GM21515 (cell line): ENCODE measurements around the gene PSMD8.
"Not testable (repeated sequence)": the region's sequence is repeated elsewhere in the genome, so short reads cannot be mapped to it uniquely, and the experiment has no call there.

Experiments used
- ATAC-seq: cut with Tn5 transposase; IDR thresholded peaks from one replicate; pipeline ENCODE4 v1.9.1; 2021; ENCODE audit not compliant: unreplicated experiment

Gene PSMD8

DNA sequence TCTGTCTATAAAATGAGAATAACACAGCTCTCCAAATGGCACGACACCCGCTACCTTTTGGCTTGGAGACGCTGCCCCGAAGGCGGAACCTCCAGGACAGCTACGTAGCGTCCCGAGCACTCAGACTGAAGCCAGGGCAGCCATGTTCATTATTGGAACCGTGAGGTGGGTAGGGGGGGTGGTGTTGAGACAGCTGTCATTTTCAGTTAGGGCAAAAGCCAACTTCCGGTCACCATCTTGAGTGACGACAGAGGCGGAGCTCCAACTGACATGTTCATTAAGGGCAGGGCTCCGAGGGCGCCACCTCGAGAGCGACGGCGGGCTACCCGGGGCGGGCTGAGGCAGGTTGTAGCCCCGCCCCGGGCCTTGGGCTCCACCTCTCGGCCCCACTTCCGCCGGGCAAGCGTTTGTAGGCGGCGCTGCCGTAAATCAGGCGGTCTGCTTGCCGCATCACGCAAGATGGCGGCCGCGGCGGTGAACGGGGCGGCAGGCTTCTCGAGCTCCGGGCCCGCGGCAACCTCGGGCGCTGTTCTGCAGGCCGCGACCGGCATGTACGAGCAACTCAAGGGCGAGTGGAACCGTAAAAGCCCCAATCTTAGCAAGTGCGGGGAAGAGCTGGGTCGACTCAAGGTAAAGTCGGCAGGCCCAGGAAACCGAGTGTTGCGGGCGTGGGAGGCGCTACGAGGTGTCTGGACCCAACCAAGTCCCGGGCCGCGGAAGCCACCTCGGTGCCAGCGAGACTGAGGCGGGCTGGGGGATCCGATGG lies at the start of gene PSMD8:
PSMD8 (plus strand) TSS at position 240 of the 766 bp plus-strand sequence; CDS start at position 271, 31 bp downstream.
- ATAC-seq = peak; percentile 88

DNA sequence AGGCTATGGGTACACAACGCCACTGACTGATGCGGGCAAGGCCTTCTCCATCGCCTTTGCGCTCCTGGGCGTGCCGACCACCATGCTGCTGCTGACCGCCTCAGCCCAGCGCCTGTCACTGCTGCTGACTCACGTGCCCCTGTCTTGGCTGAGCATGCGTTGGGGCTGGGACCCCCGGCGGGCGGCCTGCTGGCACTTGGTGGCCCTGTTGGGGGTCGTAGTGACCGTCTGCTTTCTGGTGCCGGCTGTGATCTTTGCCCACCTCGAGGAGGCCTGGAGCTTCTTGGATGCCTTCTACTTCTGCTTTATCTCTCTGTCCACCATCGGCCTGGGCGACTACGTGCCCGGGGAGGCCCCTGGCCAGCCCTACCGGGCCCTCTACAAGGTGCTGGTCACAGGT lies 47.8 kb upstream of the PSMD8 start:
- ATAC-seq = no peak

DNA sequence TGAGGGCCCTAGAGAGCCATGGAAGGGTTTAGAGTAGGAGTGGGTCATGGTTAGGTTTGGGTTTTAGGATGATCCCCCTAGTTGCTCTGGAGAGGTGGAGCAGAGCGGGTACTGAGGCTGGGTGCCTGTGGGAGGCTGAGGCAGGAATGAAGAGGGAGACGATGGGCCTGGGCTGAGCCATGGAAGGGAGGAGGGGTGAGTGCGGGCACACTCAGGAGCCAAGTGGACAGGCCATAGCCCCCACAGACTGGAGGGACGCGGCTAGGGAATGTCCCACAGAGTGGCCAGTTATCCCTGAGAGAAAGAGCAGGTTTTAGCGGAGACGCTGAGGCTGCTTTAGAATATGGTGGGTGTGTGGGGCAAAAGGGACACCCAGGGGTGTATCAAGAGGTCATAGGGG lies 44.7 kb upstream of the PSMD8 start:
- no peak for ATAC-seq

DNA sequence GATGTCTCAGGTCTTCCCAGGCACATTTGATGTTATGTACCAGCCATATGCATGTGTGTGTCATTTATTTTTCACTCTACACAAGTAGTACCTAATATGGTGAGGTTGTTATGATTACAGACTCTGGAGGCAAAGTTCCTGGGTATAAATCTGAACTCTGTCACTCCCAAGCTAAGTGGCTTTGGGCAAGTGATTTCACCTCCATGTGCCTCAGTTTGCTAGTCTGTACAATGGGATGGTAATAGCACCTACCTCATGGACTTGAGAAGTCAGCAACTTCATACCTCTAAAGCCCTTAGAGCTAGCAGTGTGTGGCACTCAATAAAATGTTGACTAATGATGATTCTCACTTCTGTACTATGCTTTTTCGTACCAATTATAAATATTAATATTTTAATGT lies 42.6 kb upstream of the PSMD8 start:
- ATAC-seq = no peak

DNA sequence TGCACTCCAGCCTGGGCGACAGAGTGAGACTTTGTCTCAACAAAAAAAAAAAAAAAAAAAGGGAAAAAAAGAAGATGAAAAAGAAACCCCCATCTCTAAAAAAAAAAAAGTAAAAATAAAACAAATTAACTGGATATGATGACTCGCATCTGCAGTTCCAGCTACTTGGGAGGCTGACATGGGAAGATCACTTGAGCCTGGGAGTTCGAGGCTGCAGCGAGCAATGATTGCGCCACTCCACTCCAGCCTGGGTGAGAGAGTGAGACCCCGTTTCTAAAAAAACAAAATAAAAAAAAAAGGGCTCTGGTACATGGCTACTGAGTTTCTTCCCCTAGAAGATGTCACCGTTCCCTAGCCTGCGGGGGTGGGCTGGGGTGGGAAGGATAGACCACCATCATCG lies 41.1 kb upstream of the PSMD8 start:
- ATAC-seq = no peak

DNA sequence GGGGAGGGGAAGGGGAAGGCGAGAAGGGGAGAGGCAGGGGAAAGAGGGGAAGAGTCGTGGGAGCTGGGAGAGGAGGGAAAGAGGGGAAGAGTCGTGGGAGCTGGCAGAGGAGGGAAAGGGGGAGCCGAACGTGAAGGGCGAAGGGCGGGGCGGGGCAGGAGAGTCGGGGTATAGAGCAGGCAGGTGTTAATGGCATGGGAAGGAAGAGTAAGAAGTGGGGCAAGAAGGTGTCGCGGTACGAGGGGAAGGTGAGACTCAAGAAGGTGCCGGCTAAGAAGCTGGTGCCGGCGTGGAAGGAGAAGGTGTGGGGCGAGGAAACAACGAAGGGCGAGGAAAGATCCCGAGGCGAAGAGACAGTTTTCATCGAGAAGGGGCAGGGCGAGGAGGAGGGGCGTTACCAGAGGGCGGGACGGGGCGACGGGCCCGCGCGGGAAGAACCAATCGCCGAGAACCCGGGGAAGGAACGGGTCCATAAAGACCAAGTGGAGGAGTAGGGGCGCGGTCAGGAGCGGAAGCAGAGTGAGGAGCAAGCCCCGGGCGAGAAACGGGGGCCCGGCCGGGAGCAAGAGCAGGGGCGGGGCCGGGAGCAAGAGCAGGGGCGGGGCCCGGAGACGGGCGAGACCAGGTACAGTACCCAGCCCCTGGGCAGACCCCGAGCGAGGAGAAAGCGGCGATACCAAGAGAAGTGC lies 38.3 kb upstream of the PSMD8 start:
- peak; percentile 65 for ATAC-seq

DNA sequence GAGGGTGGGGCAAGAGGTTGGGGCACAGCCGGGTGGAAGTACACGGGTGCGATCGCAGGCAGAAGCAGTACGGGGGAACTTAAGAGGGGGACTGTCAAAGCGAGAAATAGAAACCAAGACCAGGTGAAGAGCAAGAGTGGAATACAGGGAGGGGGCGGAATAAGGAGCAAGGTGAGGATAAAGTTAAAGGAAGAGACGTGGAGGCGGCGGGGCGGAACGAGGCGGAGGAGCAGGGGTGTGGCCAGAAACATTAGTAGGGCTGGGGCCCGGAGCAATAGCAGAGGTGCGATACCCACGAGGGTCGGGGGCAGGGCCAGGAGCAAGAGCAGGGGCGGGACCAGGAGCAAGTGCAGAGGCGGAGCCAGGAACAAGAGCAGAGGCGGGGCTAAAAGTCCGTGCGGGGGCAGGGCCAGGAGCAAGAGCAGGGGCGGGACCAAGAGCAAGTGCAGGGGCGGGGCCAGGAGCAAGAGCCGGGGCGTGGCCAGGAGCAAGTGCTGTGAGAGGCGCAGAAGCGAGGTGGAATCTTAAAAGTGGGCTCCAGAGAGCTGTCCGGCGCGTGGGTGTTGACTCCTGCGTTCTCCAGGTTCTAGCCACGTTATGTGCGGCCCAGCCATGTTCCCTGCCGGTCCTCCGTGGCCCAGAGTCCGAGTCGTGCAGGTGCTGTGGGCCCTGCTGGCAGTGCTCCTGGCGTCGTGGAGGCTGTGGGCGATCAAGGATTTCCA lies 37.6 kb upstream of the PSMD8 start:
- peak; percentile 50 for ATAC-seq

DNA sequence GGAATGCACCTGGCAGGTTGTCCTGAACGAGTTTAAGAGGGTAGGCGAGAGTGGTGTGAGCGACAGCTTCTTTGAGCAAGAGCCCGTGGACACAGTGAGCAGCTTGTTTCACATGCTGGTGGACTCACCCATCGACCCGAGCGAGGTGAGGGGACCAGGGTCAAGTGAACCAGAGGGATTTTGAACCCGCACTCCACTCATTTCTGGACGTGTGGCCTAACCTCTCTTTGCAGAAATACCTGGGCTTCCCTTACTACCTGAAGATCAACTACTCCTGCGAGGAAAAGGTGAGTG lies 37.1 kb upstream of the PSMD8 start:
- no peak for ATAC-seq

DNA sequence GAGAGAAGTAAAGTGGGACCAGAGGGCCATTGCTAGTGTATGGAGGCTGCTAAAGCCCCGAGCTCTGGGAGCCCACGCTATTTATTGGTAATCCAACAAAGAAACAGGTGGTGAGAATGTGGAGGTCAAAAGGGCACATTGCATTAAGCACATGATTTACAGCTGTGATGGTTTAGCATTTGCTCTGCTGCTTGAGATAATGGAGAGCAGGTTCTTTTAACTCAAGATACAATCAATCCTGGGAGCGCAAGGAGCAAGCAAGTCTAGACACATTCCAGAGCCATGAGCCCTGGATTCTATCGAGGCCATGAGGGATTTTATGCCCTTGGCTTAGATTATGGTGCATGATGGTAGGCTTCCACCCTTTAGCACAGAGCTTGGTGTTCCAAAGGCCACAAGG lies 35.4 kb upstream of the PSMD8 start:
- ATAC-seq = not testable (repeated sequence)

DNA sequence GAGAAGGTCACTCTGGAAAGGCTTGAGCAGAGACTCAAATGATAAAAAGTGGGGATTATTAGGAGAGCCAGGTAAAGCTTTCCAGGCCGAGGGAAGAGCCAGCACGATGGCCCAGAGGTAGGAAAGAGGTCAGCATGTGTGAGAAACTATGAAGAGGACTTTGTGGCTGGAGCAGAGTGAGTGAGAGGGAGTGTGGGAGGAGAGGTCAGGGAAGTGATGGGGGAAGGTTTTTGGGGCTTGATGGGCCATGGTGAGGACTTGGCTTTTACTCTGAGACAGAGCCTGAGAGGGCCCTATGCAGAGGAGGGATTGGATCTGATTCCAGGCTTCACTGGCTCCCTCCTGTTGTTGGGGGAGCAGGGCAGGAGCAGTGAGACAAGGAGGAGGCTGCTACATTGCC lies 33.4 kb upstream of the PSMD8 start:
- ATAC-seq = no peak

DNA sequence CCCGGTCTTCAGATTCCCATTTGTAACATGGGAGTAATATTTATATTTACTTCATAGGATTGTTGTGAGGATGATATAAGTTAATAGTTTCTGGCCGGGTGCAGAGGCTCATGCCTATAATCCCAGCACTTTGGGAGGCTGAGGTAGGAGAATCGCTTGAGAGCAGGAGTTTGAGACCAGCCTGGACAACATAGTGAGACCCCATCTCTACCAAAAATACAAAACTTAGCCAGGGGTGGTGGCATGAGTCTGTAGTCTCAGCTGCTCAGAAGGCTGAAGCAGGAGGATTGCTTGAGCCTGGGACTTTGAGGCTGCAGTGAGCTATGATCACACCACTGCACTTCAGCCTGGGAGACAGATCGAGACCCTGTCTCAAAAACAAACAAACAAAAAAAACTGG lies 27.5 kb upstream of the PSMD8 start:
- no peak for ATAC-seq

DNA sequence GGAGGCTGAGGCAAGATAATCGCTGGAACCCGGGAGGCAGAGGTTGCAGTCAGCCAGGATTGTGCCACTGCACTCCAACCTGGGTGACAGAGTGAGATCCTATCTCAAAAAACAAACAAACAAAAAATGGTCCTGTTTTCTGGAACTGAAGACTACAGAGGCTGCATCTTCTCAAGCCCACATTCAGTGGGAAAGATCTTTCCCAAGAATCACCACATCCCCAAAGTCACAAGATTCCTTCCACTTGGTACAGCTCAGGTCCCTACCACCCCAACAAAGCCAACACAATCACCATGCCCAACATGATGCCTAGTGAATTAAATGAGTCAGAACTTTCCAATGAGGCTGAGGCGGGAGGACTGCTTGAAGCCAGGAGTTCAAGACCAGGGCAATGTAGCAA lies 23.5 kb upstream of the PSMD8 start:
- ATAC-seq = no peak

DNA sequence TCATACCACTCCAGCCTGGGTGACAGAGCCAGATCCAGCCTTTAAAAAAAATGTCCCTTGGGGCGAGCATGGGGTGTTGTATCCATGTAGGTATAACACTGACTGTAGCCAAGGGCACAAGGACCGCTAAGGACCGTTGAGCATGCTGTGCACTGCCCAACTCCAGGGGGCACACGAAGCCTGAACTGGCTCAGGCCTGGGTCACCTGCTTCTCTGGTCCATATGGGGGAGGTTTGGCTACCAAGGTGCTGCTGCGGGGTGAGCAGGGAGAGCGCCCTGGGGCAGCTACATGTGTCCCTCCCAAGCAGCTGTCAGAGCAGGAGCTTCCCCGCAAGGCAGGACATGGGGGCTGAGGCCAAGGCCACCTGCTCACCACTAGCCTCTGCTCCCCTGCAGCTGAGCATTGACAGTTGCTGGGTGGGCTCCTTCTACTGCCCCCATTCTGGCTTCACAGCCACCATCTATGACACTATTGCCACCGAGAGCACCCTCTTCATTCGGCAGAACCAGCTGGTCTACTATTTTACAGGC lies 22.4 kb upstream of the PSMD8 start:
- ATAC-seq = no peak

DNA sequence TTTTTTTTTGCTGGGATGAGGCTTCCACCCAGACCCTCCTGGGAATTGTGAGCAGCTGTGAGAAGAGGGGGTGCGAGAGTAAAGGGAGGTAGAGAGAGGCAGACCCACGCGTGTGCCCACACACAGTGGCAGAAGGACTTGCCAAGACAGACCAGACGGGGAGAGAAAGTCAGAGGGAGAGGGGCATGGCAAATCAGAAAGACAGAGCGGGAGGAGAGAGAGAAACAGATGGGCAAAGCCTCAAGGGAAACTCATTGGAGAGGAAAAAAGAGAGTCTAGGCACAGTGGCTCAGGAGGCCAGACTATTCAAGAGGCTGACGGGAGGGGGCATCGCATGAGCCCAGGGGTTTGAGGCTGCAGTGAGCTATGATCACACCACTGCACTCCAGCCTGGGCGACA lies 21.8 kb upstream of the PSMD8 start:
- ATAC-seq = no peak

DNA sequence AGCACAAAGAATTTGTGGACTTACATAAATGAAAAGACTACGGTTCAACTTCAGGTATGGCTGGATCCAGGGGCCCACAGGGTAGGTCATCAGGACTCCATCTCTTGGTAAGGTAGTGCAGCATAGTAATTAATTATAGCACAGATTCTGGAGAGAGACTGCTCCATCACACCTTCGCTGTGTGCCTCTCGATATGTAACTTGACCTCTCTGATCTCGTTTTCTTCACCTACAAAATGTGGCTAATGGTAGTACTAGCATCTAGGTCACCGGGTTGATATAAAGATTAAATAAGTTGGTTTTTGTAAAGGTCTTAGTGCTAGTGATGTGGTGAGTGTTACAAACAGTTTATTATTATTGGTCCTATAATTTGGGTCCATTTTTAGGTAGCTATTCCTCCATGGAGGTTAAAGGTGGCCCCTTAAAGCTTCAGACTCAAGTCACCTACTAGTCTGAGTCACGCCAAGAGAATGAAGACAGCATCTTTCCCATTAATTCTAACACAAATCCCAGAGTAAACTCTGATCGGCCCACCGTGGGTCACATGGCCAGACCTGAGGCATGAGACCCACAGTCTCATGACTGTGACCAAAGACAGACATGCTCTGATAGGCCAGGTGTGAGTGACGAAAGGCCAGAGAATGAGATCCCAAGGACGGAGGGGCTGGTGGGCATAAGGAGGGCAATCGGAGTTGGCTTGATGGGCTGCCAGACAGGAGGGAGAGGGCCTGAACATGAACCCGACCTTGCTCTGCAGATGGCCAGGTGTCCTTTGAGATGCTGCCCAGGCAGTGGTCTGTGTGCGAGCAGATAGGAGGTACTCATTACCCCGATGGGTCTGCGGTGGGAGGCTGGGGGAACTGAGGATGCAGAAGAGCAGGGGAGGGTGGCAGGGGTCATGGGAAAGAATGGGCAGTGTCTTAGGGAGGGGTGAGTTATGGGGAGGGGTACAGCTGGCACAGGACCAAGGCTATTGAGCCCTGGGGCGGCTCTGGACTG lies 18.3 kb upstream of the PSMD8 start:
- no peak for ATAC-seq

DNA sequence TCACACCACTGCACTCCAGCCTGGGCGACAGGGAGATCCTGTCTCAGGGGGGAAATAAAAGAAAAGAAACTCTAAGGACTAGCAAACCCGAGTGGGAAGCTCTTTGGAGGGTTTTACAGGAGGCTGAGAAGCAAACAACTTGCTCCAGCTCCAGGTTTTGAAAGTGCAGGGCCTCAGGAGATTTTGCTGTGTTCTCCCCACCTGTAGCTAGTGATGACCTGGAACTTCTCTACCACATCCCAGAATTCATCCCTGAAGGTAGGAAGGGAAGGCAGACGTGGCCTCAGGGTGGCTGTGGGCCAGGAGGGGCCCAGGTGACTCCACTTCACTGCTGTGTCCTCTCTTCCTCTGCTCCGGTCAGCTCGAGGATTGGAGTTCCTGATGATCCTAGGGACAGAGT lies 16.3 kb upstream of the PSMD8 start:
- ATAC-seq = no peak

DNA sequence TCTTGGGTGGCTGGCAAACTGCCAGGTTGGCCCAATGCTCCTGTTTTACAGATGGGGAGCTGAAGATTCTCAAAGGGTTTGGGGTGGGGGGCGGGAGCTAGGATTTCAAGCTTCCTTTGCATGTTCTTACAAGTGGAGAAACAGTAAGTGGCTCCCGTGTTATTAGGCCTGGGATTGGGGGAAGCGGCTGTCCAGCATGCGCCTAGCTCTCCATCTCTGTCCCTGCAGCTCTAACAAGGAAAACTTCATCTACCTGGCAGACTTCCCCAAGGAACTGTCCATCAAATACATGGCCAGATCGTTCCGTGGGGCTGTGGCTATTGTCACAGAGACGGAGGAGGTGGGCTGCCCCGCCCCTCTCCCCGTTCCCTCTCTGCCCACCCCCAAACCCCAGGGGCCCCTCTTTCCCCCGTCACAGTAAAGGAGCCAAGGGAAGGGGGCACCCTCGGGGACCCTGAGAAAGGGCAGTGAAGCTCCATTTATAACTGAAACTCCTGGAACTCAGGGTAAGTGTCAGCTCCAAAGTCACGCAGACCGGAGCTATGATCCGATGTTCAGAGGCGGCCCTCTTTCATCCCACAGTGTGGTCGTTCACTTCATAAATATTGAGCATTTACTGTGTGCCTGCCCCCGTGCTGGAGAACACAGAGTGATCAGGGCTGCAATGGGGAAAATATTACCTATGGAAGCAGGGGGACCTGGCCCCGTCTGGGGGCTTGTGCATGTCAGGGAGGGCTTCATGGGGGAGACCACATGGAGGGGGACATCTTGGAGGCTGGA lies 14.9 kb upstream of the PSMD8 start:
- ATAC-seq = no peak

DNA sequence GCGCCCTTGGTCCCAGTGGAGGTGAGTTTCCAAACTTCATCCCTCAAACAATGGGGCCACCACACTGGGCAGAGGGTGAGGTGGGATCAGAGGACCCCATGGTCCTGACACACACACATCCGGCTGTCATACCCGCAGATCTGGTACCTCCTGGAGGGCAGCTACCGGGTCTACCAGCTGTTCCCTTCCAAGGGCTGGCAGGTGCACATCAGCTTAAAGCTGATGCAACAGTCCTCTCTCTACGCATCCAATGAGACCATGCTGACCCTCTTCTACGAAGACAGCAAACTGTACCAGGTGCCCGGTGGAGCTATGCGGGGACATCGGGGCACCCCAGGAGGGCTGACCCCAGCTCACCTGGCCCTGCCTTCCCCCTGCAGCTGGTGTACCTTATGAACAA lies 14.0 kb upstream of the PSMD8 start:
- ATAC-seq = no peak

DNA sequence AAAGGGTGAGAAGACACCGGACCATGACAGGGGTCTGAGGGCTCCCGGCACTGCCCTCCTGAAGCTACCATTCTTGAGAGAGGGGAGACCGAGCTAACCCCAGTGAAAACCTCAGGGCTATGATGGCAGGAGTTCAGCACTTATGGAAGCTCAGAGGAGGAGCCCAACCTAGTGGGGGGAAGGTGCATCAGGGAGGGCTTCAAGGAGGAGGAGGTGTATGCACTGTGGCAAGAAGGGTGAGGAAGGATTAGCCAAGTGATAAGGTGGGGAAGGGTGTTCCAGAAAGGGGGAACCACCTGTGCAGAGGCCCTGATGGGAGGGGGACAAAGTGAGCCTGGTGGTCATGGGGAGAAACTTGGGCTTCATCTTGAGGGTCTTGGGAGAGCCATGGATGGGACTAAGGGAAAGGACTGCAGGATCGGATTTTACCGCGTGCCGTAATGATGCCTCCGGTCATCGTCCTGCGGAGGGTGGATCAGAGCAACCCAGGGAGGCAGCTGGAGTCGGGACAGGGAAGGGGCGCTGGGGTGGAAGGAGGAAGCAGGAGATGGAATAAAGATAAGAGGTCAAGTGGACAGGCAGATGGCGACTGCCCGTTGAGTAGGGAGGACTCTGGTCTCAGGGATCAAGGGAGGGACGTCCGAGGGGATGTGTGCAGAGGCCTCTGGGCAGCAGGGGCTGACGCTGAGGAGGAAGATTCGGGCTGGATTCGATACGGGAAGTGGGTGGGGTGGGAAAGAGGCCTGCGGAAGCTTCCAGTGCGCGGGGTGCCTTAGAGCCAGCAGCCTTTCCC lies 13.3 kb upstream of the PSMD8 start:
- no peak for ATAC-seq
